Neural progenitor cell (in vitro differentiated cells): Measurements from ENCODE around the gene FAM20C. TPM values are rescaled to one million over a fixed set of nuclear protein-coding genes. Genes with fewer than 3 reads are reported as not detected.

ENCODE experiments used
- DNase-seq: peaks from one replicate; pipeline ENCODE4 v3.0.0-alpha.2; 2016; ENCODE audit warnings: low spot score
- H2AFZ ChIP-seq: fragments of 200-600 bp; sonication (generic); replicated peaks from 2 replicates; pipeline ENCODE4 v1.6.1; 2016; ENCODE audit warnings: antibody characterized with exemption
- H3F3A ChIP-seq: fragments of 200-600 bp; sonication (generic); 2 replicates; pipeline ENCODE4 v1.6.1; 2016; ENCODE audit warnings: antibody characterized with exemption, low read depth
- H3K27ac ChIP-seq: fragments of 200-600 bp; sonication (generic); 2 replicates; pipeline ENCODE4 v1.5.1; 2016; ENCODE audit warnings: mild to moderate bottlenecking
- H3K27me3 ChIP-seq: fragments of 200-600 bp; sonication (generic); 2 replicates; pipeline ENCODE4 v1.6.1; 2016; ENCODE audit warnings: mild to moderate bottlenecking, moderate library complexity
- H3K36me3 ChIP-seq: fragments of 200-600 bp; sonication (generic); 2 replicates; pipeline ENCODE4 v1.5.1; 2016
- H3K4me1 ChIP-seq: fragments of 200-600 bp; sonication (generic); 2 replicates; pipeline ENCODE4 v1.6.1; 2016; ENCODE audit warnings: mixed run types
- H3K4me2 ChIP-seq: fragments of 200-600 bp; sonication (generic); 2 replicates; pipeline ENCODE4 v1.6.1; 2016
- H3K4me3 ChIP-seq: fragments of 200-600 bp; sonication (generic); 2 replicates; pipeline ENCODE4 v1.5.1; 2016
- H3K79me2 ChIP-seq: fragments of 200-600 bp; sonication (generic); 2 replicates; pipeline ENCODE4 v1.6.1; 2016; ENCODE audit warnings: low read depth
- H3K9ac ChIP-seq: fragments of 200-600 bp; sonication (generic); 2 replicates; pipeline ENCODE4 v1.6.1; 2016
- H3K9me3 ChIP-seq: fragments of 200-600 bp; sonication (generic); 2 replicates; pipeline ENCODE4 v1.5.1; 2016; ENCODE audit warnings: low read depth
- H4K20me1 ChIP-seq: fragments of 200-600 bp; sonication (generic); 2 replicates; pipeline ENCODE4 v1.6.1; 2016; ENCODE audit warnings: low read depth
- H3K27ac Mint-ChIP-seq: 3 replicates; pipeline ENCODE4 v1.8.0; 2021; ENCODE audit warnings: mixed read lengths
- H3K27me3 Mint-ChIP-seq: 2 replicates; pipeline ENCODE4 v1.8.0; 2022; ENCODE audit warnings: low read depth, mild to moderate bottlenecking, inconsistent platforms, moderate library complexity, mixed read lengths; ENCODE audit not compliant: insufficient read depth
- H3K36me3 Mint-ChIP-seq: 3 replicates; pipeline ENCODE4 v1.8.0; 2021; ENCODE audit warnings: mixed read lengths
- H3K4me1 Mint-ChIP-seq: 3 replicates; pipeline ENCODE4 v1.8.0; 2021; ENCODE audit warnings: mixed read lengths
- H3K4me3 Mint-ChIP-seq: 3 replicates; pipeline ENCODE4 v1.8.0; 2021; ENCODE audit warnings: mild to moderate bottlenecking, moderate library complexity, mixed read lengths
- H3K9me3 Mint-ChIP-seq: 3 replicates; pipeline ENCODE4 v1.8.0; 2020; ENCODE audit warnings: mixed read lengths
- CTCF ChIP-seq: fragments of 200-600 bp; sonication (generic); IDR thresholded peaks from 2 replicates; pipeline ENCODE4 v1.5.1; 2017; ENCODE audit warnings: antibody characterized with exemption, mild to moderate bottlenecking
- EZH2 ChIP-seq: fragments of 200-600 bp; sonication (generic); IDR thresholded peaks from 2 replicates; pipeline ENCODE4 v1.6.1; 2017; ENCODE audit warnings: antibody characterized with exemption, mild to moderate bottlenecking, moderate library complexity
- EZH2phosphoT487 ChIP-seq: fragments of 200-600 bp; sonication (generic); IDR thresholded peaks from 2 replicates; pipeline ENCODE4 v1.6.1; 2017; ENCODE audit warnings: antibody characterized with exemption
- total RNA-seq: library from RNA; depleted of rRNA; stranded (reverse); fragments of >200 nt; gene quantifications from 2 replicates; pipeline ENCODE4 v1.2.3, GENCODE V29; 2015; ENCODE audit warnings: low replicate concordance

FAM20C gene
- total RNA-seq, 1 donor from 2014 or later = 3.8 TPM

DNA sequence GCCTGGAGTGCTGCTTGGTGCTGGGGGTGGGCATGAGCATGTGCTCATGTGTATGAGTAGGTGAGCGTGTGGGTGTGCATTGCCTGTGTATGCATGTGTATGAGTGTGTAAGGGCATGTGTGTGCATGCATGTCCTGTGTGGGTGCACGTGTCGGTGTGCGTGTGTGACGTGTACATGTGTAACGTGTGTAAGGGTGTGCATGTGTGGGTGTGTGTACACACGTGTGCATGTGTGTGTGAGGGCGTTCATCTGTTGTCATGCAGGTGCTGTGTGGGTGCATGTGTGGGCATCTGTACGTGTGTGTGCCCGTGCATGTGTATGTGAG is 30.3 kb downstream of the FAM20C start:
- DNase-seq = no peak
- Mint-ChIP-seq H3K4me1 (peaks cover 22% of the 10 kb centered on the region), H3K27ac (peak overlapping the region; percentile 7), H3K4me3 (no peak overlapping the region), H3K36me3 (peaks cover 3% of the 10 kb centered on the region), H3K27me3 (peaks cover 12% of the 10 kb centered on the region), H3K9me3 (no peaks in the 10 kb centered on the region)
- no peaks in the 10 kb centered on the region for H3K27me3 ChIP-seq
- TF ChIP-seq EZH2phosphoT487 (no peak), CTCF (no peak), EZH2 (no peak)
- no peaks in the 10 kb centered on the region for H3K79me2 ChIP-seq
- H3K4me1 ChIP-seq = no peaks in the 10 kb centered on the region
- no peak overlapping the region for H3K27ac ChIP-seq
- no peaks in the 10 kb centered on the region for H4K20me1 ChIP-seq
- H3K9ac ChIP-seq = no peak overlapping the region
- no peaks in the 10 kb centered on the region for H3K9me3 ChIP-seq
- H3K36me3 ChIP-seq = no peaks in the 10 kb centered on the region
- no peaks in the 10 kb centered on the region for H3F3A ChIP-seq
- no peak overlapping the region for H3K4me2 ChIP-seq
- H3K4me3 ChIP-seq = no peak overlapping the region
- no peak overlapping the region for H2AFZ ChIP-seq

GRCh38 chr7:223118-223800 is 30.9 kb downstream of the FAM20C start:
- no peak overlapping the region for H3K4me3 ChIP-seq
- TF ChIP-seq EZH2phosphoT487 = no peak
- H3K4me2 ChIP-seq = no peak overlapping the region
- no peaks in the 10 kb centered on the region for H3K79me2 ChIP-seq
- Mint-ChIP-seq H3K36me3 (peaks cover 3% of the 10 kb centered on the region), H3K27me3 (peaks cover 10% of the 10 kb centered on the region), H3K9me3 (no peaks in the 10 kb centered on the region), H3K4me1 (peaks cover 25% of the 10 kb centered on the region), H3K27ac (peak overlapping the region; percentile 7), H3K4me3 (no peak overlapping the region)
- no peak overlapping the region for H3K9ac ChIP-seq
- H3K27ac ChIP-seq = no peak overlapping the region
- H3K36me3 ChIP-seq = no peaks in the 10 kb centered on the region
- no peaks in the 10 kb centered on the region for H4K20me1 ChIP-seq
- H3K27me3 ChIP-seq = no peaks in the 10 kb centered on the region
- no peaks in the 10 kb centered on the region for H3K4me1 ChIP-seq
- no peak overlapping the region for H2AFZ ChIP-seq
- no peaks in the 10 kb centered on the region for H3K9me3 ChIP-seq
- DNase-seq = no peak
- H3F3A ChIP-seq = no peaks in the 10 kb centered on the region

DNA sequence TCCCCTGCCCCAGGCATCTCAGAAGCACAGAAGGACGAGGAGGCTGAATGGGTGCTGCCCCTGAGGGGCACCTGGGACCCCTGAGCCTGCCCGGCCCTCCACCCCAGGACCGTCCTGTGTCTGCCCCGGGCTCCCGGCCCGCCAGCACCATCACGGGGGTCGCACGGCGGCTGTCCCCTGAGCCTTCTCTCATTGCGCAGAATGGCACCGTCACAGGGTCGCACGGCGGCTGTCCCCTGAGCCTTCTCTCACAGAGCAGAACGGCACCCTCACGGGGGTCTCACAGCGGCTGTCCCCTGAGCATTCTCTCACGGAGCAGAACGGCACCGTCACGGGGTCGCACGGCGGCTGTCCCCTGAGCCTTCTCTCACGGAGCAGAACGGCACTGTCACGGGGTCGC is 31.5 kb downstream of the FAM20C start:
- Histone ChIP-seq H3K27me3 (no peaks in the 10 kb centered on the region), H3K9me3 (no peaks in the 10 kb centered on the region), H3K27ac (no peak overlapping the region), H3K4me1 (no peaks in the 10 kb centered on the region), H3K4me3 (no peak overlapping the region), H3F3A (no peaks in the 10 kb centered on the region), H3K9ac (no peak overlapping the region), H4K20me1 (no peaks in the 10 kb centered on the region), H3K4me2 (no peak overlapping the region), H3K36me3 (no peaks in the 10 kb centered on the region), H3K79me2 (no peaks in the 10 kb centered on the region), H2AFZ (no peak overlapping the region)
- no peak overlapping the region for H3K4me3 Mint-ChIP-seq
- no peak overlapping the region for H3K27ac Mint-ChIP-seq
- no peak for DNase-seq
- TF ChIP-seq EZH2phosphoT487 (no peak), EZH2 (no peak), CTCF (no peak)
- H3K36me3 Mint-ChIP-seq = peaks cover 3% of the 10 kb centered on the region
- no peaks in the 10 kb centered on the region for H3K9me3 Mint-ChIP-seq
- peaks cover 10% of the 10 kb centered on the region for H3K27me3 Mint-ChIP-seq
- H3K4me1 Mint-ChIP-seq = peaks cover 25% of the 10 kb centered on the region

DNA sequence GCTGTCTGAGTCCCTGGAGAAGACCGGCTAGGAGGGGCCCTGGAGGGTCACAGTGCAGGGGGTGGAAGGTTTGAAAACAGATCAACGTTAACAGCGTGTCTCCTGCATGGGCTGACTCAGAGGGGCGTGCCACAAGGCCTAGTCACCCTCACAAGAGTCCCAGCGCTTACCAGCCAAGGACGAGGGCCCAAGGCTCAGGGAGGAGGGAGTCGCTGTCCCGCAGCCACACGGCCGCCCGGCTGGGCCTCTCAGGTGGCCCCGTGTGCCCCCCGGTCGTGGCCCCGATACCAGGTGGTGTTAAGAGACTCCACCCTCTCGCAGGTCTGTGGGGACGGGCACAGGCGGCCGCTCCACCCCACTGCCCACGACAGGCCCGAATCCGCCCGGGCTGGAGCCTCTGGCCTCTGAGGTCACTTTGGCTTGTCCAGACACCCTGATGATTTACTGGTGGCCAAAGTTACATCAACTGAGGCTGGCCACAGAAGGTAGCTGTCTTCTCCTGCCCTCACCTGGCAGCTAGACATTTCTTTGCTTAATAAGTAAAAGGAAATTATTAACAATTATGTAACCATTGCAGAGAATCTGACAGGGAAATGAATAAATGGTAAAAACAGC is 34.0 kb downstream of the FAM20C start:
- Histone ChIP-seq H3K4me3 (no peak overlapping the region), H3K27ac (no peak overlapping the region), H3K4me1 (no peaks in the 10 kb centered on the region), H3K4me2 (no peak overlapping the region), H3K36me3 (no peaks in the 10 kb centered on the region), H3K27me3 (no peaks in the 10 kb centered on the region), H4K20me1 (no peaks in the 10 kb centered on the region), H3K79me2 (no peaks in the 10 kb centered on the region), H3F3A (no peaks in the 10 kb centered on the region), H2AFZ (no peak overlapping the region), H3K9ac (no peak overlapping the region), H3K9me3 (no peaks in the 10 kb centered on the region)
- H3K4me3 Mint-ChIP-seq = no peak overlapping the region
- peaks cover 6% of the 10 kb centered on the region for H3K9me3 Mint-ChIP-seq
- TF ChIP-seq EZH2phosphoT487 = no peak
- no peak for TF ChIP-seq EZH2
- TF ChIP-seq CTCF = no peak
- peaks cover 18% of the 10 kb centered on the region for H3K4me1 Mint-ChIP-seq
- H3K27me3 Mint-ChIP-seq = peaks cover 8% of the 10 kb centered on the region
- H3K27ac Mint-ChIP-seq = no peak overlapping the region
- no peak for DNase-seq
- H3K36me3 Mint-ChIP-seq = peaks cover 7% of the 10 kb centered on the region
